ENCODE data around the gene CBLN3. TPM values are rescaled to one million over a fixed set of nuclear protein-coding genes. Genes with fewer than 3 reads are reported as not detected.

The CBLN3 gene
- total RNA-seq, 1 experiment from 2014 or later = 3.4 TPM

- H3K27ac ChIP-seq (ENCODE audit: low read length) = no peak overlapping the region
- no peak for TF ChIP-seq EZH2phosphoT487 (IDR thresholded peaks at IDR 0.05; ENCODE audit: borderline replicate concordance, low read length)
- peak; percentile 15; the same call in 1 of the 2 replicates for TF ChIP-seq CTCF (conservative IDR thresholded peaks at IDR 0.05; ENCODE audit: low read depth, low read length)
- no peak for TF ChIP-seq EZH2 (IDR thresholded peaks at IDR 0.05; ENCODE audit: low read length, unreplicated experiment)
- no peak overlapping the region for H3K9ac ChIP-seq (ENCODE audit: low read length)
- H3K79me2 ChIP-seq (ENCODE audit: low read length) = peaks cover 23% of the 10 kb centered on the region
- intact Hi-C loops (cut with micrococcal nuclease) = no loop called here
- H4K20me1 ChIP-seq (ENCODE audit: low read length) = no peaks in the 10 kb centered on the region
- H3K9me2 ChIP-seq (replicated peaks; ENCODE audit: low read length) = no peaks in the 10 kb centered on the region
- H3K4me3 ChIP-seq (ENCODE audit: low read length) = no peak overlapping the region
- H3K4me1 ChIP-seq (ENCODE audit: insufficient read depth, low read length) = peaks cover 33% of the 10 kb centered on the region
- BruUV-seq (replicated peaks) = no TSS peak
- ChIA-PET POLR2A (ENCODE audit: unreplicated experiment) (interaction anchor here (0.6 kb wide), 1 partner anchor 106 kb away, joined by 5 read pairs; no protein-coding TSS in a partner anchor), CTCF (interaction anchor here (1.3 kb wide), 1 partner anchor 72 kb away, joined by 8 read pairs; no protein-coding TSS in a partner anchor)
- DNase-seq (no peak), ATAC-seq (no peak)
- no peaks in the 10 kb centered on the region for H3F3A ChIP-seq (ENCODE audit: low read length, unreplicated experiment)
- no peak overlapping the region for H3K4me2 ChIP-seq (ENCODE audit: low read length)
- no peaks in the 10 kb centered on the region for H3K27me3 ChIP-seq (ENCODE audit: low read length)
- H3K9me3 ChIP-seq (ENCODE audit: low read length) = no peaks in the 10 kb centered on the region
- H3K36me3 ChIP-seq (ENCODE audit: low read depth, low read length) = peaks cover 28% of the 10 kb centered on the region
- H2AFZ ChIP-seq (ENCODE audit: low read length) = no peak overlapping the region
These were observed 7.7 kb upstream of the CBLN3 start for GRCh38 chr14:24437020-24437735.

- H3F3A ChIP-seq (ENCODE audit: low read length, unreplicated experiment) = no peaks in the 10 kb centered on the region
- no peak overlapping the region for H2AFZ ChIP-seq (ENCODE audit: low read length)
- intact Hi-C loops (cut with micrococcal nuclease) = loop anchor here (1.0 kb wide), 3 partner anchors 71 to 108 kb away; no protein-coding TSS in a partner anchor
- H3K4me1 ChIP-seq (ENCODE audit: insufficient read depth, low read length) = peaks cover 35% of the 10 kb centered on the region
- H3K4me2 ChIP-seq (ENCODE audit: low read length) = 0 out of 2 replicates have a peak overlapping the region, but pooled peaks have one; percentile 5
- DNase-seq (peak; percentile 87), ATAC-seq (peak; percentile 64)
- no peak overlapping the region for H3K4me3 ChIP-seq (ENCODE audit: low read length)
- no peaks in the 10 kb centered on the region for H3K9me2 ChIP-seq (replicated peaks; ENCODE audit: low read length)
- BruUV-seq (replicated peaks) = no TSS peak
- no peak overlapping the region for H3K9ac ChIP-seq (ENCODE audit: low read length)
- H3K36me3 ChIP-seq (ENCODE audit: low read depth, low read length) = peaks cover 28% of the 10 kb centered on the region
- H3K79me2 ChIP-seq (ENCODE audit: low read length) = peaks cover 24% of the 10 kb centered on the region
- H3K9me3 ChIP-seq (ENCODE audit: low read length) = no peaks in the 10 kb centered on the region
- ChIA-PET POLR2A (ENCODE audit: unreplicated experiment) (no interaction called here), CTCF (interaction anchor here (1.3 kb wide), 1 partner anchor 71 kb away, joined by 8 read pairs; no protein-coding TSS in a partner anchor)
- no peaks in the 10 kb centered on the region for H3K27me3 ChIP-seq (ENCODE audit: low read length)
- peak overlapping the region; percentile 15; the same call in 1 of the 2 replicates for H3K27ac ChIP-seq (ENCODE audit: low read length)
- H4K20me1 ChIP-seq (ENCODE audit: low read length) = no peaks in the 10 kb centered on the region
- peak; percentile 89 for TF ChIP-seq CTCF (conservative IDR thresholded peaks at IDR 0.05; ENCODE audit: low read depth, low read length)
- TF ChIP-seq EZH2 (IDR thresholded peaks at IDR 0.05; ENCODE audit: low read length, unreplicated experiment) = no peak
- no peak for TF ChIP-seq EZH2phosphoT487 (IDR thresholded peaks at IDR 0.05; ENCODE audit: borderline replicate concordance, low read length)
These were observed 7.0 kb upstream of the CBLN3 start for GRCh38 chr14:24436355-24437019.

Measured in PC-3 (cell line).